ENCODE results near the gene IPPK. TPM values are rescaled to one million over a fixed set of nuclear protein-coding genes. Genes with fewer than 3 reads are reported as not detected.

IPPK gene
- total RNA-seq, 1 donor from 2014 or later: 8.1 TPM

DNA sequence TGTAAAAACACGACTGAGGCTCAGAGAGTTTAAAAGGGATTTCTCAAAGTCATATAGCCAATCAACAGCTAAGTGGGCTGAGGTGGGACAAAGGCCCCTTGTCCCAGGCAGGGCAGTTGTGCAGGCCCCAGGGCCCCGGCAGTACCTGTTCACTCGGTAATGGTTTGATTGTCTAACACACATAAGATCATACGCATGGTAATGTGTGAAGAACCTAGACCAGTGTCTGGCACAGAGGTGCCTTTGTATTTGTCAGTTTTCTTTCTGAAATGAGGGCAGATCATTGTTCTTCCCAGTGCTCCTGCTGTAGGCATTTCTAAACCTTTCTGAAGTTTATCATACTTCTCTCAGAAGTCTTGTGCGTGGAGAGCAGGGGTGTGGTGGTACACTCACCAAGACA is 66.8 kb downstream of the IPPK start:
- Mint-ChIP-seq H3K4me1 (ENCODE audit: unreplicated experiment) (peaks cover 21% of the 10 kb centered on the region), H3K9me3 (peaks cover 7% of the 10 kb centered on the region), H3K27ac (no peak overlapping the region), H3K36me3 (peaks cover 6% of the 10 kb centered on the region), H3K27me3 (no peaks in the 10 kb centered on the region), H3K4me3 (no peak overlapping the region)
- TF ChIP-seq, protein P1, sequence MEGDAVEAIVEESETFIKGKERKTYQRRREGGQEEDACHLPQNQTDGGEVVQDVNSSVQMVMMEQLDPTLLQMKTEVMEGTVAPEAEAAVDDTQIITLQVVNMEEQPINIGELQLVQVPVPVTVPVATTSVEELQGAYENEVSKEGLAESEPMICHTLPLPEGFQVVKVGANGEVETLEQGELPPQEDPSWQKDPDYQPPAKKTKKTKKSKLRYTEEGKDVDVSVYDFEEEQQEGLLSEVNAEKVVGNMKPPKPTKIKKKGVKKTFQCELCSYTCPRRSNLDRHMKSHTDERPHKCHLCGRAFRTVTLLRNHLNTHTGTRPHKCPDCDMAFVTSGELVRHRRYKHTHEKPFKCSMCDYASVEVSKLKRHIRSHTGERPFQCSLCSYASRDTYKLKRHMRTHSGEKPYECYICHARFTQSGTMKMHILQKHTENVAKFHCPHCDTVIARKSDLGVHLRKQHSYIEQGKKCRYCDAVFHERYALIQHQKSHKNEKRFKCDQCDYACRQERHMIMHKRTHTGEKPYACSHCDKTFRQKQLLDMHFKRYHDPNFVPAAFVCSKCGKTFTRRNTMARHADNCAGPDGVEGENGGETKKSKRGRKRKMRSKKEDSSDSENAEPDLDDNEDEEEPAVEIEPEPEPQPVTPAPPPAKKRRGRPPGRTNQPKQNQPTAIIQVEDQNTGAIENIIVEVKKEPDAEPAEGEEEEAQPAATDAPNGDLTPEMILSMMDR (conservative IDR thresholded peaks at IDR 0.05): no peak
- DNase-seq (ENCODE audit: extremely low spot score, unreplicated experiment): no peak

DNA sequence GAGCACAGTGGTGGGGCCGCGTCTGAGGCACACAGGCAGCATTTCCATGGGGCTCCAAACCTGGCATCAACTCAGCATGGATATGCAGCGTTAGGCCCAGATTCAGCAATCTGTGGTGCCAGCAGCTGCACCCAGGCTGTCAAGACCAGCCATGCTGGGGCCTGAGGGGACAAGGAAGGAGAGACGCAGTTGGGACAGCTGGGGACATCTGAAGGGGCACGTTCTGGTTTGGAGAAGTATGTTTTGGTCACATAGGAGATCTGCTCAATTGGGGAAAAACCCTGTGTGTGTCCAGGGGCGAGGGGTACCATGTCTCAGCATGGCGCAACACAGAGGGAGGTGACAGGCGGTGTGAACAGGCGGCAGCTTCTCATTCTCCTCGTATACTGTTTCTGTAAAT is 67.5 kb downstream of the IPPK start:
- peaks cover 18% of the 10 kb centered on the region for H3K4me1 Mint-ChIP-seq (ENCODE audit: unreplicated experiment)
- no peak overlapping the region for H3K27ac Mint-ChIP-seq

DNA sequence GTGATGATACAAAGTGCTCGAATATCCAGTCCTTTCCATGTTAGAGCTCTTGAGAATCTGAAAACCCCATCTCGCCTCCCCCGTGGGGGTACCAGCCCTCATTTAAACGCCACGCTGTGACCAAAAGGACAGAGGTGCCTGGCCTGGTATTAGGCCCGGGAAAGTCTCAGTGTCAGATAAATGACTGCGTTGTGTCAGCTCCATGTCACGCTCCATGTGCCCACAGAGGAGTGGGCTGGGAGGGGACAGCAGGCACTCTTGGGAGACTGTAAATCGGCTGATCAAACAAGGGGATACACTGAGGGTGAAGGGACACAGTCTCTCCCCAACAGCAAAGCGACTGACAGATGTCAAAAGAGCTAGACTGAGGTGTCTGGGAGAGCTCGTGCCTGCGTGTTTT is 68.5 kb downstream of the IPPK start:
- DNase-seq (ENCODE audit: extremely low spot score, unreplicated experiment): no peak
- Mint-ChIP-seq H3K36me3 (peaks cover 6% of the 10 kb centered on the region), H3K4me1 (ENCODE audit: unreplicated experiment) (peaks cover 13% of the 10 kb centered on the region), H3K27ac (no peak overlapping the region), H3K27me3 (no peaks in the 10 kb centered on the region), H3K4me3 (no peak overlapping the region), H3K9me3 (peaks cover 7% of the 10 kb centered on the region)
- TF ChIP-seq, protein P1 (conservative IDR thresholded peaks at IDR 0.05): no peak

More for the DNA sequence above, 67.5 kb downstream of the IPPK start:
- no peak for DNase-seq (ENCODE audit: extremely low spot score, unreplicated experiment)
- Mint-ChIP-seq H3K27me3 (no peaks in the 10 kb centered on the region), H3K4me3 (no peak overlapping the region), H3K36me3 (peaks cover 6% of the 10 kb centered on the region), H3K9me3 (peaks cover 7% of the 10 kb centered on the region)
- TF ChIP-seq, protein P1 (conservative IDR thresholded peaks at IDR 0.05): no peak

DNA sequence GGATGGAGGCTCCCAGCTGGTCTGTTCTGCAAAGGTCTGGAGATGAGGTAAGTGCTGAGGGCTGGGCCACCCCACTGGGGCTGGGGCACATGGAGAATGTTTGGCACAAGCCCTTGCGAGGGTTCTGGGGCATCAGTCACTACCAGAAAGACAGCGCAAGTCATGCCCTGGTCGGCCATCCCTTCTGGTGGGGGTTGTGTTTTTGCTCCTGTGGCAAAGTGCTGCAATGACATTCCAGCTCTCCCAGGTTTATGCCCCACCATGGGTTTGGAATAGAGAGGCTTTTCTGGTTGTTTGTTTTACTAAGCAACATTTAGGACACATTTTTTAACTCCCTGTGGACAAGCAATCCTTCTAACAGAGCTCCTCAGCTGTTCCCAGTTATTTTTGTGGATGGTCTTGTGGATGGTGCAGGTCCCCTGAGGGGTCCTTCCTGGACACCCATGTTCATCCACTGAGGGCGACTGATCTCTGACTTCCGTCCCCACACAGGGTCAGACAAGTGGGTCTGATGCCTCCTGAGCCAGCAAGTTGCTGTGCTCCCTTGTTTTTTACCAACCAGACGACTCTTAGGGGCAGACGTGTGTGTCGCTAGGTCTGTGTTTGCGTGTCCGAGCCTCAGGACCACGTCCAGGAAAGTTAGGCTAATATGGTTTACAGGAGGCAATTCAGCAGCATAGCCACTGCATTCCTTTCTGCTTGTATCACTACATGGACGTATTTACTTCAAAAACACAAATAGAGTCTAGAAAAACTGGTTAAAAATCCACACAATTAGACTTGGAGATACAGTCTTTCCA is 69.3 kb downstream of the IPPK start:
- peaks cover 7% of the 10 kb centered on the region for H3K9me3 Mint-ChIP-seq
- no peak overlapping the region for H3K4me3 Mint-ChIP-seq
- peaks cover 13% of the 10 kb centered on the region for H3K4me1 Mint-ChIP-seq (ENCODE audit: unreplicated experiment)
- peak overlapping the region; percentile 38 for H3K27ac Mint-ChIP-seq
- H3K36me3 Mint-ChIP-seq: peaks cover 6% of the 10 kb centered on the region
- no peak for DNase-seq (ENCODE audit: extremely low spot score, unreplicated experiment)
- TF ChIP-seq, protein P1 (conservative IDR thresholded peaks at IDR 0.05): no peak
- no peaks in the 10 kb centered on the region for H3K27me3 Mint-ChIP-seq

DNA sequence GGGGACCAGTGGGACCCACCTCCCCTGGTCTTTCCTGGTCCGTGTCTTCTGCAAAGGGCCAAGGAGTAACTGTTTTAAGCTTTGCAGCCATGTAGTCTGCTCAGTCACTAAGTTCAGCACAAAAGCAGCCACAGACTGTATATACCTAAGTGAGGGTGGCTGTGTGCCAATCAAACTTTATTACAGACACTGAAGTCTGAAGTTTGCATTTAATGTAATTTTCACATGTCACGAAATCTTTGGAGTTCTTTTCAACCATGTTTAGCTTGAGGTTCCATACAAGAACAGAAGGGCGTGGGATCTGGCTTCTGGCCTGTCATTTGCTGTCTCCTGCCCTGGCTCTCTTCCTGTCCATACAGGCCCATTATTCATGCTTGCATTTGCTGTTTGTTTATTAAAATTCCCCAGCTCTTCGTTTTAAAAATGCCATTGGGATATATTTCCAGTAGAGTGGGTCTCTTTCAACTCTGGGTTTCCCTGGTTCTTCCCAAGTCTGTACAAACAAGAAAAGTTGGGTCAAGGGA is 69.9 kb downstream of the IPPK start:
- Mint-ChIP-seq H3K4me1 (ENCODE audit: unreplicated experiment) (peaks cover 13% of the 10 kb centered on the region), H3K9me3 (peaks cover 7% of the 10 kb centered on the region), H3K36me3 (peaks cover 6% of the 10 kb centered on the region), H3K4me3 (no peak overlapping the region), H3K27me3 (no peaks in the 10 kb centered on the region), H3K27ac (no peak overlapping the region)
- DNase-seq (ENCODE audit: extremely low spot score, unreplicated experiment): no peak
- TF ChIP-seq, protein P1 (conservative IDR thresholded peaks at IDR 0.05): no peak

Measured in type B pancreatic cell (in vitro differentiated cells).